Stimulated activated CD4-positive, alpha-beta T cell treated with anti-CD3 and anti-CD28 coated beads, Interleukin-12 subunit alpha, Interleukin-12 subunit beta, amount 100 ng/mL, for 4 hours (primary cell): ENCODE results near the gene TNS3.
"Not testable (repeated sequence)": the region's sequence is repeated elsewhere in the genome, so short reads cannot be mapped to it uniquely, and the experiment has no call there.

Experiments used
- DNase-seq: peaks from one replicate; pipeline ENCODE4 v3.0.0-alpha.2; 2020

Gene TNS3

GRCh38 chr7:47482013-47482875, 99.7 kb downstream of the TNS3 start:
- no peak for DNase-seq

GRCh38 chr7:47481541-47482012, 100.3 kb downstream of the TNS3 start:
- no peak for DNase-seq

DNA sequence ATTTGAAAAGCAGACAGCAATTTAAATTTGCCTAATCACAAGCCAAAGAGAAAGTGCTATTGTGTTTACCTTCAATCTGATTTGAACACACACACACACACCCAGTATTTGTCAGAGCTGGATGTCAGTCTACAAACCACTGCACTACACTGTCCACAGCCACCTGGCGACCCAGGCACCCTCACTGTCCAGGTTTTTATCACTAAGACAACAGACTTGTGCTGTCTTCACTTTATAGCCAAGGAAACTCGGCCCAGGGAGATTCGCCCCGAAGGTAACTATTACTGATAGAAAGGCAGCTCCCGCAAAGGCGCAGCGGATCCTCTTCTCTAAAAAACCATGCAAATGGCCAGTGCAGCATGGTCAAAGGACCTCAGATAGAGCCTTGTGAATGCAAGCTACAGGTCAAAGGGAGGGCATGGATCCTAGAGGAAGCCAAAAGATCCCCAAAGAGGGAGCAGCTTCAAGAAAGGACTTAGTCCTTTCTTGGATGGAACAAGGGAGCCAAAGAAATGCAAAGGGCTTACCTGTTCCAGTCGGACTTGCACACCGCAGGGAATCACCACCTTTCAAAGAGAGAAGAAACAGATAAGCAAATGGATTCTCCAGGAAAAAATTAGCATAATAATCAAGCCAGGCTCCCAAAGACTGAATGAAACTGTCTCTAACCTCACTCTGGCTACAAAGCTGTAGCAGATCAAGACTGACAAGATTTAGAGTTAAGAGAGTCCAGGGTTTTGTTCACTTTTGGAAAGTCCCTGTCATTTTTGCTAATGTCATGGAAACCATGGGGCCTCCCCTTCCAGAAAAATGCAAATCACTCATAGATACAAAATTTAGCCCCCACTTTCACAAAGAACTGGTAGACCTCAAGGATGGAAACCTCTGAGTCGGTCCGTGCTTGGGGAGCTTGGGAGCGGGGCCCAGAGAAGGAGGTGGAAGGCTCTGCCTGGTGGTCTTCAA, 101.1 kb downstream of the TNS3 start:
- no peak for DNase-seq

- no peak for DNase-seq
These were observed 101.9 kb downstream of the TNS3 start for GRCh38 chr7:47479821-47480575.

GRCh38 chr7:47478926-47479711, 102.8 kb downstream of the TNS3 start:
- DNase-seq, result no peak

- DNase-seq, result no peak
These were observed 103.9 kb downstream of the TNS3 start for GRCh38 chr7:47478017-47478344.

- no peak for DNase-seq
These were observed 104.5 kb downstream of the TNS3 start for GRCh38 chr7:47477191-47478016.

DNA sequence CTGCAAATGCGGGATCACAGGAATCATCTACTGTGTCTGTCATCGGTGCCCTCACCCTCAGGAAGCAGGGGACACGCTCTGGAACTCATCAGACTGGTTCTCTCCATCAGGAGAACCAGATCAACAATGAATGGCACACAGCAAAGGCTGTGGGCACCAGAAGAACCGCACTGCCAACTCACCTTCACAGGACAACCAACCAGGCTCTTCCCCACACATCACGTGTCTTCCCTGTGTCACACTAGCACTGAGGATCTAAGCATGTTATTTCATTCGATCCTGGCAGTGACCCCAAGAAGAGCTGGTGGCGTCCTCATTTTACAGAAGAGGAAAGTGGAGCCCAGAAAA, 106.1 kb downstream of the TNS3 start:
- DNase-seq, result no peak

DNA sequence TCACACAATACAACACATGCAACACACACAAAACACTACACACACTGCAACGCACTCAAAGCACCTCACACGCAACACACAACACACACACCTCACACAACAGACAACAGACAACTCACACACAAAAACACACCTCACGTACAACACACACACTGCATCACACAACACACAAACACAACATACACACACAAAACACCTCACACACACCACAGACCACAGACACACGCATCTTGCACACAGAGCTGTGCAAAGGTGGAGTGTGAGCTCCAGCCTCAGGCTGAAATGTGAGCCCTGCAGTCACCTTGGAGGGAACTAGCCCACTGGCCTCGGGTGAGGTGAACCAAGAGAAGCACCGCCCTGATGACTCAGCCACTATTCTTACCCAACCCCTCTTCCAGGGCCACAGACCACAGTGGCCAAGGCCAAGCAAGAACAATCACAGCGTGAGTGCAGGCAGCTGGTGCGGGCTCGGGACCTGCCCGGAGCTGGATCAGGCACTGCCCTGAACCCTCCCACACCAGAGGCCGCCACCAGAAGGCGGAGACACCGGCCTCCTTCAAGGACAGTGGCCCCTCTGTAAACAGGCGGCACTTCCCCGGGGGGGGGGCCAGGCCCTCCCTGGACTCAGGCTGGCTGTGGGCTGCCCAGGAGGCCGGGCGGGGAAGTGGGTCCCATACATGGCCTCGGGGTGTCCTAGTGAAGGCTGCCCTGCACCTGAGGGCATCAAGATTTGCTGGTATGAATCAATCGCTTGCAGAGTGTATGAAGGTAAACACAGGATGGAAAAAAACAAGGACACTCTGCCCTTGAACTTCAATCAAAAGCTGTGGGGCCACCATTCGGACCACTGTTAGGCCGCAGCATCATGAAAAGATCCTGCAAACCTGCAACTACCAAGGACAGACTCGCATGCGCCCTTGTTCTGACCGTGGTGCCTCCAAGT, 106.7 kb downstream of the TNS3 start:
- no peak for DNase-seq

DNA sequence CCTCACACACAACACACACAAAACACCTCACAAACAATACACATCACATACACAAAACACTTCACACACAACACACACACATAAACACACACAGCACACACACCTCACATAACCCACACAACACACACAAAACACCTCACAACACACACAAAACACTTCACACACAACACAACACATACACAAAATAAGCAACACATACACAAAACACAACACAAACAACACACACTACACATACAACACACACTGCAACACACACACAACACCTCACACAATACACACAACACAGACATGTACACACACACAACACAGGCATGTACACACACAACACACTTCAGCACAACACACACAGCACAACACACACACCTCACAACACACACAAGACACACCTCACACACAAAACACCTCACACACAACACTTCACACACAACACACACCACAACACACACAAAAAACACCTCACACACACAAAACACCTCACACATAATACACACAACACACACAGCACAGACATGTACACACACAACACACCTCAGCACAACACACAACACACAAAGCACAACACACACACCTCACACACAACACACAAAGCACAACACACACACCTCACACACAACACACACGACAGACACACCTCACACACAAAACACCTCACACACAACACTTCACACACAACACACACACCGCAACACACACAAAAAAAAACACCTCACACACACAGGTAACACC, 107.5 kb downstream of the TNS3 start:
- no peak for DNase-seq

DNA sequence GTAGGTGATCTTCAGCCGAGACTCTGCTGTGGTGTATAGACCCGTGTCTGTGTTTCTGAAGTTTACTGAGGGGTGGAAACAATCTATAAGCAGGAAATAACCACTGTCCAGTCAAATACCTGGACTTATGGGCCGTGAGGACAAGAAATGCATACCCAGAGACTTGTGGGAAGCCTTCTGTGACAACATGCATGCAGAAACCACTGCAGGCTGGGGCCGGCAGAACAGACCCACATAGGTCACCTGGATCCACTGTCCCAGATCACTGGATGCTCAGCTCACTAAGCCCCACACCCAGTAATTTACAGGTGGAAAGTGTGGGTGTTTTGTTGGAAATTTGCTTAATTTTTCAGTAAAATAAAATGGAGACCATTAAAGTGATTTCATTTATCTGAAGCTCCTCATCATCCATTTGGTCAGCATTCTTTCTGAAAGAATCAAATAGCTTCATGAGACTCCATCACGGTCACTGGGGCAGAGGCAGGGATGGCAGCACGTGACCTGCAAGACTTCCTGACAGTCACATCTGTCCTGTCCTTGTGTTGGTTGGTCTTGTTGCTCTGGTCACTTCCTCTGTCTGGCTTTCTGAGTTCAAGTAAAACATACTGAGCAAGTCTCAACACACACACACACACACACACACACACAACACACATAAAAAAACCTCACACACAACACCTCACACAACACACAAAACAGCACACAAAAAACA, 108.3 kb downstream of the TNS3 start:
- DNase-seq, result no peak

- DNase-seq, result no peak
These were observed 109.3 kb downstream of the TNS3 start for GRCh38 chr7:47472444-47473157.

DNA sequence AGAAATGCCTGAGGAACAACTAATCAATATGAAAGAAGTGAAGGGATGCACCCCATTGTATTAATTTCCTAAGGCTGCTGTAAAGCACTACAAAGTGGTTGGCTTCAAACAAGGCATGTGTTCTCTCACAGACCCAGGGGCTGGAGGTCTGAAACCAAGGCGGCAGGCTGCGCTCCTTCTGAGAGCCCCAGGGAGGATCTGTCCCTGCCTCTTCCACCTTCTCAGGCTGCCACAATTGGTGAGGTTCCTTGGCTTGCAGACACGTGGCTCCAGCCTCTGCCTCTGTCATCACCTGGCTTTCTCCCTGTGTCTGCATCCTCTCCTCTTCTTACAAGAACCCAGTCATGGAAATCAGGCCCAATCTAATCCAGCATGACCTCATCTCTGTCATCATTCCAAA, 110.1 kb downstream of the TNS3 start:
- no peak for DNase-seq

DNA sequence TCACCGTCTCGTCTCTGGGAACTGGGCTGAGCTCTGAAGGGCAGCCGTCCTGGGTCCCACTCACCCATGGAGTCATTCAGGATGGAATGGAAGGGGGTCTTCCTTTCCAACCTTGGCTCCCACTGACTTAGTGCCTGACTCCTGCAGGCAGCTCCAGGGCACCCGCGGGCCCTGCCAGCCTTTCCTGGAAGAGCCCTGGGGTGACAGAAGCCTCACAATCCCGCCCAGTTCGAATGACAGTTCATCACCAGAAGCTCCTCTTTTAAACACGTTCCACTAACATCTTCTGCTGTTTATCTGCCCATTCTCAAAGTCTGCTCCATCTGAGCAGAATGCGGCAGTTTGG, 110.6 kb downstream of the TNS3 start:
- no peak for DNase-seq

DNA sequence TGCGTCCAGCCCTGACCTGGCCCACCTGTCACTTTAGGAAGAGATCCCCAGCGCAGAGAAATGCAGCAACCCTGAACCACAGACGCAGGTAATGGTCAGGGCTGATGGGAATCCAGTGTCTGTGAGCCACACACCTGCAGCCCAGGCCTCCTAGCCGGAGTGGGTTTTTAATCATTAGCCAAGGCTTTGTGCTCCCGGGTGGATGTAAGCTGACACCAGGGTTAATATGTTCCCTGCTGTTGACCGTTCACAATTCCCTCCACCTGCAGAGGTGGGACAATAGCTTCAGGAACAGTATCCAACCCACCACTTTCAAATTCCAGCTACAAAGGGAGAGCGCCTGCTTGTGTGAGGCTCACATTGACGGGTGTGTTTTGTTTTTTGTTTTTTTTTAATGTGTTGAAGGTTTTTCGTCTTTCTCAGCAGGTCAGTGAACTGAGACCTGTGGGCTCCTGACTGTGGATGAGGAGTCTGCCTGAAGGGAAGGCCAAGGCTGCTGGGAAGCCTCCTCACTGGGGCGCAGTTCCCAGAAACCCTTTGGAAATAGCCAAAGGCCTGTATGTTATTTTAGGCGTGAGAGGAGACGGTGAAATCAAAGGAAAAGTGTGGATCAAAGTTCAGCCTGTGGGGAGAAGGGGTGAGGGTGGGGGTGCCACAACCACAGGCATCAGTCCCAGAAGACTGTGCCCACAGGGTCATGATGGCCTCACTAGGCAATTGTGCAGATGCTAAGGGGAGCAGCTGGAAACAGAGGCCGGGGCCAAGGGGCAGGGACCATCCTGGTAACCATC, 111.1 kb downstream of the TNS3 start:
- DNase-seq, result no peak

GRCh38 chr7:47469846-47470245, 112.1 kb downstream of the TNS3 start:
- not testable (repeated sequence) for DNase-seq

- no peak for DNase-seq
These were observed 115.1 kb downstream of the TNS3 start for GRCh38 chr7:47466832-47467231.
